Epidermal melanocyte (primary cell): Measurements from ENCODE around the gene F2.

Experiments
- DNase-seq: peaks from one replicate; pipeline ENCODE4 v3.0.0; 2011; ENCODE audit warnings: low spot score; ENCODE audit not compliant: insufficient read length

Gene F2

DNA sequence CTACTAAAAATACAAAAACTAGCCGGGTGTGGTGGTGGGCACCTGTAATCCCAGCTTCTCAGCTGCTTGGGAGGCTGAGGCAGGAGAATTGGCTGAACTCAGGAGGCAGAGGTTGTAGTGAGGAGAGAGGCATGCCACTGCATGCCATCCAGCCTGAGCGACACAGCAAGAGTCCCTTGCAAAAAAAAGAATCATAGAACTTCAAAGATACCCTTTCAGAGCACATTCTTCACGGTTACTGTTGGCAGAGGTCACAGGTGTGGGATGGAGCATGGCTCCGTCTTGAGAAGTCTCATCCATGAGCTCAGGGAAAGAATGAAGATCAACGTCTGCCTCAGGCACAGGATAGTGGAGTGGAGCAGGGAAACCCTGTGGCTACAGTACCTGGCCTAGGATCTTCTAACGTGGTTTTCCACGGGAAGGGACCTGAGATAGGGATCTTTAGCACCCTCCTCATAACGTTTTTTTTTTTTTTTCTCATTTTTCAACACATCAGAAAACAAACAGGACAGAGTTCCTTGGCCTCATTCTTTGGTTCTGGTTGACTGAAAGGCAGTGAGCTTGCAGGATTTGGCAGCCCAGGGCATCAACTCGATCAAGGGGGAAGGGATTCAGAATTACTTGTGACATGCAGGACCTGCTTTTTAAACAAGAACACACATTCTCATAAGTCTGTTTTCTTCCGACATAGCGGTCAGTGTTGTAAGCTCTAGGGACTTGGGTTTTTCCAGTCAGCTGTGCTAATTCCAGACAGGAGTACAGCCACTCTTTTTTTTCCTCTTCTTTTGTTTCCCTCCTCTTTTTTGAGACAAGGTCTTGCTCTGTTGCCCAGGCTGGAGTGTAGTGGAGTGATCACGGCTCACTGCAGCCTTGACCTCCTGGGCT is 22.8 kb downstream of the F2 start:
- DNase-seq = no peak

DNA sequence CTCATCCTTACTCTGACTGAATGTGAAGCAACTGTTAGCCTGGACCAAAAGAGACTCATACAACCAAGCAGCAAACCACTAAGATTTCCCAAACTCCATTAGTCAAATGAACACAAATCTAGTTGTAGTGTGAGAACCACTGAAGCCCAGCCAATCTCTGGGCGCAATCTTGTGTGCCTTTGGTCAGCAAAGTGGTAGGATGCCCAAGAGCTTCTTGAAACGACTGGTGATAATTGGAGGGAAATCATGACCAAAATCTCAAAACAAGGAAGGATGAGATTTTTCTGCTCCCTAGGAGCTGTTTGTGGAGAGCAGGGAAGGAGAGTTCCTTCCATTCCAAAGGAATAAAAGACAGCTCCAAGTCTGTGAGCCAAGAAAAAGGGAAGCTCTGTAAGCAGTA is 24.0 kb downstream of the F2 start:
- DNase-seq = no peak

DNA sequence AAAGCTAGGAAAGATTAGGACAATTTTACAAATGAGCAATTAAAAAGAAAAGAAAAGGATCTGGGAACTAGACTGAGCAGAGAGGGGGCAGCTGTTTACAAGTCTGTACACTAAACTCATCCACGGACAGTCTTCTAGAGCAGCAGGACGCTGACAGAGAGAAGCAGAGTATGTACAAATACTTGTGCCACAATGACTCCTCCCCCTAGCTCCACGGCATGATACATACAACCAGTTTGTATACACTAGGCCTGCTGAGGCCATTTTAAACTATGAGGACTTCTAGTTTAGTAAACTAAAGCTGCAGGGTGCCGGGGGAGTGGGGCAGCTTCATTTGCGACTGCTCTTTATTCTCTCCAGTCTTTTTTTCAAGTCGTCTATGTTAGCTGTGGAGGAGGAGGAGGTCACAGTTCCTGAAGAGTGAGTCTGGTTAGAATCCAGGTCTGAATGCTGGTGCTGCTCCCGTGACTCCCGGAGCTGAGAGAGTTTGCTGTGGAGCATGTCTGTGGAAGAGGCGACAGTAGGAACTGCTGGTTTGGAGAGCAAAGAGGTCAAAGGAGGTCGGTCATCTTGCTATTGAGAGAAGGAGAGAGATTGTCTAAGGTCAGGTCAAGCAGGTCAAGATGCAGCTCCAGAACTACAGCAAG is 24.8 kb downstream of the F2 start:
- no peak for DNase-seq

DNA sequence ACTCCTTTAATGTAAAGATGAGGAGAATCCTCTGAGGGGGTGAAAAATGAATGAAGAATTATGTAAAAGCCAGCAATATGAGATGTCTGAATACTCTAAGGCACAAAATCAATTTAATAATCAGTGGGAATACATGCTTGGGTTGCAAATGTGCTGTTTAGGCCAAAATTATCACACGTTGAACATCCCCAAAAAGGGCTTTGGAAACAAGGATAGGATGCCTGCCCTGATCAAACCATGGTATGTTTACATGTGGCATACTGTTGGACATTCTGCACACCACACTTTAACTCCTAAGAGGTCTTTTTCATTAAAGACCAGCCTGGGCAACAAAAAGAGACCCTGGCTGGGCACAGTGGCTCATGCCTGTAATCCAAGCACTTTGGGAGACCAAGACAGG is 26.3 kb downstream of the F2 start:
- no peak for DNase-seq

DNA sequence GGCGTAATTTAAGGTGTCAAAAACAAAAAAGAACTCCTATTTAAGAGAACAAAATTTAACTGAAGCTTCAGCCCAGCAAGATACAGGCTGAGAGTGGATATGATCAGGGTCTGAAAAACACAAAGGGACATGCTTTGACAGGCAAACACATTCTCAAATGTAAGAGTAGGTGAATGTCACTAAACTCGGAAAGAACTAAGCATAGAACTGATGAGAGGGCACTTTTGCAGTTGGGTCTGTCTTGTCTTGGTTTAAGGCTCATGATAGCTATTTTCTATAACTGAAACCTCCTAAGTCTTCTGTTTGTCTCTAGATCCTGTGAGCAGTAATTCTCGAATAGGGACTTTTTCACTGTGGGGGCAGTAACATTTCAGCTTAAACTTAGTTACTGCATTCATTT is 27.0 kb downstream of the F2 start:
- no peak for DNase-seq

DNA sequence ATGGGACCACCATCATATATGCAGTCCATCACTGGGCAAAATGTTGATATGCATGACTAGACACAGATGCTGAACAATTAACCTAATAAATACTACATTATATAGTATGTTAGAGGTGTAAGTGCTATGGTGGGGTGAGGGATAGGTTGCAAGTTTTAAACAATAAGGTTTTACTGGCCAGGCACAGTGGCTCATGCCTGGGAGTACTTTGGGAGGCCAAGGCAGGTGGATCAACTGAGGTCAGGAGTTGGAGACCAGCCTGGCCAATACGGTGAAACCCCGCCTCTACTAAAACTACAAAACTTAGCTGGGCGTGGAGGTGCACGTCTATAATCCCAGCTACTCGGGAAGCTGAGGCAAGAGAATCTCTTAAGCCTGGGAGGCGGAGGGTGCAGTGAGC is 28.1 kb downstream of the F2 start:
- DNase-seq = no peak

DNA sequence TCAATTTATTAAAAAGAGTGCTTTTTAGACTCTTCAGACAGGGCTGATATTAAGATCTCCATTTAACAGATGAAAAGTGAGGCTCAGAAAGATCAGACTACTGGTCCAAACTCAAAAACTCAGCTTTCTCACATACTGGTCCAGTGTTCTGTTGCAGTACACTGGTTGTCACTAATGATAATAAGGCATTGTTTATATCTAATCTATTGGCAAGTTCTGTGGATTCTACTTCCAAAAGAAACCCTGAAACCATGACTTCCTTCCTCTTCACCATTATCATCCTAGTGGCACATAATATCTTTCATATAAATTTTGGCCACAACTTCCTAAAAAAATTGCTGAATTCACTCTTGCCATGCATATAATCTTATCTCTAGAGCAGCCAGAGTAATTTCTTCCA is 36.9 kb downstream of the F2 start:
- DNase-seq = no peak

DNA sequence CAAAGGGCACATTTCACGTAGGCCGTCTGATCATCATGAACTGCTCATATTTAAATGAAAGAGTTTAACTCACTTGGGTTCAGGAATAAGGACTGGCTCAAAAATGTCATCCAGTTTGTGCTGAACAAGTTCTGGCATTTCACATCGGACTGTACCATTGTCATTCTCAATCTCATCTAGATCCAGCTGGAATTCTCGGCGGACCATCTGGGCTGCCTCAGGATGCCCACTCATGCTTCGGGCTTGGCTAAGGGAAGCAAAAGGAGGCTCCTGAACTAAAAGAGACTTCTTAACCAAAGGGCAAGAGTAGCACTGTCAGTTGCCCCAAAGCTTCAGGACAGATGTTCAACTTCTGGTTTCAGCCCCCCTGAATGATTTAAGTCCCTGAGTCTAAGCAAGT is 40.2 kb downstream of the F2 start:
- no peak for DNase-seq

DNA sequence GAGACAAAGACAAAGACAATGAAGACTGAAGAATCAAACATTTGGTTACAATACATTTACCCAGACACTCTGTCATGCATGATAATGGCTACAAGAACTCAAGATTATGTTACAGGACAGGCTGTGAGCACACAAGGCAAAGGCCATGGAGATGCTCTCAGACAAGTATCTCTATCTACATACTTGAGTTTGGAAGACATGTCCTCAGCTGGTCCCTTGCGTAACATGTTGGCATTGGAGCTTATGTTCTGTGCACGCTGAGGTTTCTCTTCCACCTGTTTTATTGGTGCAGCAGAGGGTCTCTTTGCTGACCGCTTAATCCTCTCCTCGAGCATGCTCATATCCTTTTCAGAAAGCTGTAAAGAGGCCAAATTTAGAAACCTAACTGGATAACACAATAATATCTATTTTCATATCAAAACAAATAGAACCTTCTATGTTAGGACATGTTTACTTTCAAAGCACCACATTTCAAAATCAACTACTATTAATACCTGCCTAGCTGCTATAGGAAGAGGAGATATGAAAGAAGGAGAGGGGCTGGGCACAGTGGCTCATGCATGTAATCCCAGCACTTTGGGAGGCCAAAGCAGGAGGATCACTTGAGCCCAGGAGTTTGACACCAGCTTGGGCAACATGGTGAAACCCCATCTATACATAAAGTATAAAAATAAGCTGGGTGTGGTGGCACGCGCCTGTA is 41.6 kb downstream of the F2 start:
- no peak for DNase-seq

DNA sequence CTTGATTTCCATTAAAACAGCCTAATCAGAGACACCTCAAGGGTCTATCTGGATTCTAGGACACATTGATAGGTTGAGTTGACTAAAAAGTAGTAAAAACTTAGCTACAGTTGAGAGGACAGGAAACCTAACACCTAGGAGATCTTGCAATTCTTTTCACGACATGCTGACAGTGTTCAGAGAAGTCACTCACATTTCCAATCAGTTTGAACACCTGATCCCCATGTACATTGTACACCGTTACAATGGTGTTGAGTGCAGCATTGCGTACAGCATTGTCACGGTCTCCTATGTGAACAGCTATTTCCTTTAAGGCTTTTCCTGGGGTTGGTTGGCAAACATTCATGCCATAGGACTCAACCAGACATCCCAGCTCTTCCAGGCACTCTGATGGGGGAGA is 42.8 kb downstream of the F2 start:
- DNase-seq = no peak

DNA sequence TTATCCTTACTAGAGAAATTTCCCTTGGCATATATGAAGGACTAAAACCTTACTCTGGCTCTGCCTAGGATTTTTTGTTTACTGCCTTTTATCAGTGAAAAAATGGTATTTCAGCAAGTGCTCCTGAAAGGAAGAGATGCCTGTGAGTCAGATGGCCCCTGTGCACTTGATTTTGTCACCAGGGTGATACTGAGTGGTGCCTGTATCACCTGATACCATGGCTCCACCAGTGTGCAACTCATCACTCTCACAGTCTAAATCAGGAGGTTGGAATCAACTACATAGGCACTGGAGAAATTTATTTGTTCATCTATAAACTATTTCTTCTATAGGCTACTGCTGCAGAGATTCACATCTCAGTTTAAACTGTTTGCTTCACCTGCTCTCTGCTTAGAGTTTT is 43.2 kb downstream of the F2 start:
- DNase-seq = no peak

DNA sequence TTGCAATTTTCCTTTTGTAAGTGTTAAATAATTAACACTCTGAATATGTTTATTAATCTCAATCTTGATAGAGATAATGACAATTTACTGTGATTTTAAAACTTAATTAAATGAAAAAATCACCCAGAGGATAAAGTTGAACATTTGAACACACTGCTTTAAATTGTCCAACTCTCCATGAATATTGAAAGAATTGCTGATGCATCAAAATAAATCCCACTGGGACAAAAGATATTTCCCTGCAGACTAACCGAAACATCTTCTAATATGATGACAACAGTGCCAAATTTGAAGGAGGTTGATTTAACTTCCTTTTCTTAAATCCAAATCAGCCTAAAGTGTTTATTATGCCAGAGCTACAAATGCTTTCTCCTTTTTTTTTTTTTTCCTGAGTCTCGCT is 47.6 kb downstream of the F2 start:
- DNase-seq = no peak

DNA sequence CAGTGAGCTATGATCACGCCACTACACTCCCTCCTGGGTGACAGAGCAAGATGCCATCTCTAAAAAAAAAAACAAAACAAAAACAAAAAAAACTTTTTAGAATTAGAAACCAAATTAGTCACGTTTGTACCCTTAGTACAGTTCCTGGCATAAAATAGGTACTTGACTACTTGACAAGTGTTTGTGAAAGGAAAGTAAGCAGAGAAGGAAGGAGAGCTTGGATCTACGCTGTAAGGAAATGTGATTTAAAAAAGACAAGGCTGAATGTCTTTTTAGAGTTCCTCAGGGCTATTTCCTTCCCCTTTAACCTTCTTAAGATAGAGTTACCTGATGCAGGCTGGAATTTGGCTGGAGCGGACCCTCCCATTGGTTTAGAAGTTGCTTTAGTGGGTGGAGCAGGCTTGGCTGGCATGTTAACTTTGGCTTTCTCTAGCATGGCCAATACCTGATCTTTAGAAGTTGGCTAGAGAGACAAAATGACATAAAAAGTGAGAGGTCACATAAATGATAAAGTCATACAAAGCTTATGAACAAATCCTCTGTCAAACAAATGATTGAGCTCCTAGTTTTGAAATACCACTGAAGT is 50.7 kb downstream of the F2 start:
- no peak for DNase-seq

DNA sequence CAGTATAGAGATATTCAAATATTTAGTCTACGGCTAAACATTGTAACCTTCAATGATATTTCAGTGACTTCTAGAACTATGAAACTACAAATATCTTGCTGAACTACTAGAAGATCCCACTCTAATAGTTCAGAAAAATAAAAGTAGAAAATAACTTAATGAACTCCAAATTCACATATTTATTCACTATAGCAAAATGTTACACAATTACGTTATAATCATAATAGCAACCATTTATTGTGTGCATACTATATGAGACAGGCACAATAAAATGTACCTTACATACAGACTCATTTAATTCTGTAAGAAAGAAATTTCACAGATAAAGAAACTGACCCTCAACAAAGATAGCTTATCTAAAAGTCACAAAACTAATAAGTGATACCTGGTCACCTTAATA is 57.9 kb downstream of the F2 start:
- no peak for DNase-seq

DNA sequence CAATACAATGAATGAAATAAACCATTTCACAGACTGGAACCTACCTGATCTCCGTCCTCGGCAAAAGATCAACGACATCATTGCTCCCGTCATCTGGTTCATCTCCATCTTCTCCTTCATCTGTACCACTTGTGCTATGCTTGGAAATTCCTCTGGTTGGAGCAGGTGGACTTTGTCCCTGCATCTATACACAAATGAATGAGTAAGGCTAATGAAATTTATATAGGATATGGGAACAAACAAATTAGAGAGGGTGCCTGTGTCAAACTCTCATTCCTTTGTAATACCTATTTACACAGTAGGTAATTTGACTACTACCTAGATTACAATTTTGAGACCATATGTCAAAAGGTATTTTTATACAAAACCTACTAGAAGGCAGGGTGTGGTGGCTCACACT is 59.4 kb downstream of the F2 start:
- no peak for DNase-seq
